ENCODE measurements around the gene SHC1.

SHC1 gene

GRCh38 chr1:154941333-154942013 lies 29.1 kb downstream of the SHC1 start:
- Histone ChIP-seq H3K9me3 (ENCODE audit: insufficient read depth, low read length) (no peaks in the 10 kb centered on the region), H3K4me3 (ENCODE audit: insufficient read depth, low read length, poor library complexity, severe bottlenecking) (peak overlapping the region; percentile 42)

DNA sequence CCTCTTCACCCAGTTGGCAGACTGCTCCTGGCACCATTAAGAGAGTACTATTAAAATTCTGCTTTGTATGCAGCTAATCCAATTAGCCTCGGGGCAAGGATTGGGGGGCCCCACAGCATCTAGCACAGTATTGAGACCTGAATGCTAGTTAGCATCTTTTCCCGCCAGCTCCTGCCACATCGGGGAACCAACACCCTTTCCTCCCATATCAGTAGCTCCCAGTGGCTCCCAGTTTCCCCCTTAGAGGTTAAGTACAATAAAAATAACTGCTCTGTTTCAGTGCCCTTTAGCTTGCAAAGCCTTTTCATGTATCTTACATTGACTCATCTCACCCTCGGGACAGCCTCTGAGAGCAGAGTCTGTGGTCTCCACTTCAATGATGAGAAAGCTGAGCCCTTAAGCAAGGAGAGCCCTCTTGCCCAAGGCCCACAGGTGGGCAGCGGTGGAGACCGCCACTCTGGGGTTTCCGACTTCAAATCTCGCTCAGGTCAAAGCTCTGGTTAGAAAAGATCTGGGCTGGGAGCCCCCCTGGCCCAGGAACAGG lies 29.8 kb downstream of the SHC1 start:
- Histone ChIP-seq H3F3A (ENCODE audit: insufficient read depth) (peaks cover 15% of the 10 kb centered on the region), H3K4me2 (ENCODE audit: low read depth, low read length, poor library complexity, severe bottlenecking) (peak overlapping the region; percentile 60)

More at GRCh38 chr1:154941333-154942013, 29.1 kb downstream of the SHC1 start:
- no peaks in the 10 kb centered on the region for H3K9me2 ChIP-seq (replicated peaks; ENCODE audit: insufficient read depth, low read length)
- H4K20me1 ChIP-seq (ENCODE audit: low read depth, low read length): no peaks in the 10 kb centered on the region
- no peaks in the 10 kb centered on the region for H3K79me2 ChIP-seq (ENCODE audit: insufficient read depth, low read length)
- peaks cover 15% of the 10 kb centered on the region for H3F3A ChIP-seq (ENCODE audit: insufficient read depth)
- H3K27ac ChIP-seq (ENCODE audit: low read depth, low read length): peak overlapping the region; percentile 88
- no peaks in the 10 kb centered on the region for H3K27me3 ChIP-seq (ENCODE audit: low read length)
- no peak for TF ChIP-seq CTCF (IDR thresholded peaks at IDR 0.05; ENCODE audit: insufficient read depth, low read length, poor library complexity, severe bottlenecking)
- no peak for TF ChIP-seq EZH2phosphoT487 (conservative IDR thresholded peaks at IDR 0.05; ENCODE audit: low read length)
- peak overlapping the region; percentile 60 for H3K9ac ChIP-seq (ENCODE audit: low read length)
- H3K4me2 ChIP-seq (ENCODE audit: low read depth, low read length, poor library complexity, severe bottlenecking): peak overlapping the region; percentile 60
- H2AFZ ChIP-seq (ENCODE audit: low read depth, low read length, severe bottlenecking): no peak overlapping the region
- no peaks in the 10 kb centered on the region for H3K36me3 ChIP-seq (ENCODE audit: low read length)

GRCh38 chr1:154940213-154940560 lies 30.4 kb downstream of the SHC1 start:
- no peak for TF ChIP-seq EZH2phosphoT487 (conservative IDR thresholded peaks at IDR 0.05; ENCODE audit: low read length)
- TF ChIP-seq CTCF (IDR thresholded peaks at IDR 0.05; ENCODE audit: insufficient read depth, low read length, poor library complexity, severe bottlenecking): no peak
- H3K9me3 ChIP-seq (ENCODE audit: insufficient read depth, low read length): no peaks in the 10 kb centered on the region
- no peaks in the 10 kb centered on the region for H4K20me1 ChIP-seq (ENCODE audit: low read depth, low read length)
- peak overlapping the region; percentile 88; the same call in 1 of the 2 replicates for H3K27ac ChIP-seq (ENCODE audit: low read depth, low read length)
- H2AFZ ChIP-seq (ENCODE audit: low read depth, low read length, severe bottlenecking): no peak overlapping the region
- H3K27me3 ChIP-seq (ENCODE audit: low read length): no peaks in the 10 kb centered on the region
- H3K9me2 ChIP-seq (replicated peaks; ENCODE audit: insufficient read depth, low read length): no peaks in the 10 kb centered on the region
- no peaks in the 10 kb centered on the region for H3K36me3 ChIP-seq (ENCODE audit: low read length)
- no peak overlapping the region for H3K9ac ChIP-seq (ENCODE audit: low read length)
- H3F3A ChIP-seq (ENCODE audit: insufficient read depth): peaks cover 15% of the 10 kb centered on the region
- peaks cover 12% of the 10 kb centered on the region for H3K79me2 ChIP-seq (ENCODE audit: insufficient read depth, low read length)
- H3K4me2 ChIP-seq (ENCODE audit: low read depth, low read length, poor library complexity, severe bottlenecking): peak overlapping the region; percentile 60
- H3K4me3 ChIP-seq (ENCODE audit: insufficient read depth, low read length, poor library complexity, severe bottlenecking): no peak overlapping the region

More for the DNA sequence above, 29.8 kb downstream of the SHC1 start:
- H2AFZ ChIP-seq (ENCODE audit: low read depth, low read length, severe bottlenecking): no peak overlapping the region
- H3K4me3 ChIP-seq (ENCODE audit: insufficient read depth, low read length, poor library complexity, severe bottlenecking): no peak overlapping the region
- no peaks in the 10 kb centered on the region for H3K9me3 ChIP-seq (ENCODE audit: insufficient read depth, low read length)
- no peak overlapping the region; the same call in 1 of the 2 replicates for H3K9ac ChIP-seq (ENCODE audit: low read length)
- H3K27me3 ChIP-seq (ENCODE audit: low read length): no peaks in the 10 kb centered on the region
- H3K79me2 ChIP-seq (ENCODE audit: insufficient read depth, low read length): peaks cover 6% of the 10 kb centered on the region; the same call in 1 of the 2 replicates
- H3K9me2 ChIP-seq (replicated peaks; ENCODE audit: insufficient read depth, low read length): no peaks in the 10 kb centered on the region
- peak overlapping the region; percentile 88 for H3K27ac ChIP-seq (ENCODE audit: low read depth, low read length)
- H3K36me3 ChIP-seq (ENCODE audit: low read length): no peaks in the 10 kb centered on the region
- no peaks in the 10 kb centered on the region for H4K20me1 ChIP-seq (ENCODE audit: low read depth, low read length)
- no peak for TF ChIP-seq CTCF (IDR thresholded peaks at IDR 0.05; ENCODE audit: insufficient read depth, low read length, poor library complexity, severe bottlenecking)
